Neural progenitor cell (in vitro differentiated cells): ENCODE measurements around the gene CTSC. TPM values are rescaled to one million over a fixed set of nuclear protein-coding genes. Genes with fewer than 3 reads are reported as not detected.

Source experiments
- DNase-seq: peaks from one replicate; pipeline ENCODE4 v3.0.0-alpha.2; 2016; ENCODE audit warnings: low spot score
- H2AFZ ChIP-seq: fragments of 200-600 bp; sonication (generic); replicated peaks from 2 replicates; pipeline ENCODE4 v1.6.1; 2016; ENCODE audit warnings: antibody characterized with exemption
- H3F3A ChIP-seq: fragments of 200-600 bp; sonication (generic); 2 replicates; pipeline ENCODE4 v1.6.1; 2016; ENCODE audit warnings: antibody characterized with exemption, low read depth
- H3K27ac ChIP-seq: fragments of 200-600 bp; sonication (generic); 2 replicates; pipeline ENCODE4 v1.5.1; 2016; ENCODE audit warnings: mild to moderate bottlenecking
- H3K27me3 ChIP-seq: fragments of 200-600 bp; sonication (generic); 2 replicates; pipeline ENCODE4 v1.6.1; 2016; ENCODE audit warnings: mild to moderate bottlenecking, moderate library complexity
- H3K36me3 ChIP-seq: fragments of 200-600 bp; sonication (generic); 2 replicates; pipeline ENCODE4 v1.5.1; 2016
- H3K4me1 ChIP-seq: fragments of 200-600 bp; sonication (generic); 2 replicates; pipeline ENCODE4 v1.6.1; 2016; ENCODE audit warnings: mixed run types
- H3K4me2 ChIP-seq: fragments of 200-600 bp; sonication (generic); 2 replicates; pipeline ENCODE4 v1.6.1; 2016
- H3K4me3 ChIP-seq: fragments of 200-600 bp; sonication (generic); 2 replicates; pipeline ENCODE4 v1.5.1; 2016
- H3K79me2 ChIP-seq: fragments of 200-600 bp; sonication (generic); 2 replicates; pipeline ENCODE4 v1.6.1; 2016; ENCODE audit warnings: low read depth
- H3K9ac ChIP-seq: fragments of 200-600 bp; sonication (generic); 2 replicates; pipeline ENCODE4 v1.6.1; 2016
- H3K9me3 ChIP-seq: fragments of 200-600 bp; sonication (generic); 2 replicates; pipeline ENCODE4 v1.5.1; 2016; ENCODE audit warnings: low read depth
- H4K20me1 ChIP-seq: fragments of 200-600 bp; sonication (generic); 2 replicates; pipeline ENCODE4 v1.6.1; 2016; ENCODE audit warnings: low read depth
- H3K27ac Mint-ChIP-seq: 3 replicates; pipeline ENCODE4 v1.8.0; 2021; ENCODE audit warnings: mixed read lengths
- H3K27me3 Mint-ChIP-seq: 2 replicates; pipeline ENCODE4 v1.8.0; 2022; ENCODE audit warnings: low read depth, mild to moderate bottlenecking, inconsistent platforms, moderate library complexity, mixed read lengths; ENCODE audit not compliant: insufficient read depth
- H3K36me3 Mint-ChIP-seq: 3 replicates; pipeline ENCODE4 v1.8.0; 2021; ENCODE audit warnings: mixed read lengths
- H3K4me1 Mint-ChIP-seq: 3 replicates; pipeline ENCODE4 v1.8.0; 2021; ENCODE audit warnings: mixed read lengths
- H3K4me3 Mint-ChIP-seq: 3 replicates; pipeline ENCODE4 v1.8.0; 2021; ENCODE audit warnings: mild to moderate bottlenecking, moderate library complexity, mixed read lengths
- H3K9me3 Mint-ChIP-seq: 3 replicates; pipeline ENCODE4 v1.8.0; 2020; ENCODE audit warnings: mixed read lengths
- EZH2 ChIP-seq: fragments of 200-600 bp; sonication (generic); IDR thresholded peaks from 2 replicates; pipeline ENCODE4 v1.6.1; 2017; ENCODE audit warnings: antibody characterized with exemption, mild to moderate bottlenecking, moderate library complexity
- EZH2phosphoT487 ChIP-seq: fragments of 200-600 bp; sonication (generic); IDR thresholded peaks from 2 replicates; pipeline ENCODE4 v1.6.1; 2017; ENCODE audit warnings: antibody characterized with exemption
- total RNA-seq: library from RNA; depleted of rRNA; stranded (reverse); fragments of >200 nt; gene quantifications from 2 replicates; pipeline ENCODE4 v1.2.3, GENCODE V29; 2015; ENCODE audit warnings: low replicate concordance
- TF ChIP-seq, protein P1 (sequence below): fragments of 200-600 bp; sonication (generic); IDR thresholded peaks from 2 replicates; pipeline ENCODE4 v1.5.1; 2017; ENCODE audit warnings: antibody characterized with exemption, mild to moderate bottlenecking

CTSC gene
- total RNA-seq, 1 donor from 2014 or later, result 96.4 TPM

DNA sequence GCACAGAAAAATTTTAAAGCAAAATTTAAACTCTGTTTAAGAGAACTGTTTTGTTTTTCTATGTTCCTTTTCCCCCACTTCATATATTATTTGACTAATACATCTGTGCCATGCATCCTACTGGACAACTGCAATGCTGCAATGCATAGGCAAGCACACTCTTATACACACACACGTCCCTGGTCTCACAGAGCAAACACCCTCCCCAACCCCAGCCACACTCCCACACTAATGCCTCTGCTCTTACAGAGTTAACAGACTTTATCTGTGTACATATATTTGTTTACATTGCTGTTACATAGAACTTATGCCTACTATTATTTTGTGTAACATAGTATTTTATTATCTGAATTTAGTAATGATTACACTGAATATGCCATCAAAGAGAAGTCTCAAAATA is 25.5 kb upstream of the CTSC start:
- H2AFZ ChIP-seq, result no peak overlapping the region
- Mint-ChIP-seq H3K9me3 (no peaks in the 10 kb centered on the region), H3K4me3 (no peak overlapping the region), H3K27ac (no peak overlapping the region), H3K27me3 (no peaks in the 10 kb centered on the region), H3K36me3 (no peaks in the 10 kb centered on the region), H3K4me1 (peaks cover 2% of the 10 kb centered on the region)
- H3K9ac ChIP-seq, result no peak overlapping the region
- H3K27ac ChIP-seq, result no peak overlapping the region
- no peak for DNase-seq
- H3K4me2 ChIP-seq, result no peak overlapping the region
- TF ChIP-seq, protein P1, sequence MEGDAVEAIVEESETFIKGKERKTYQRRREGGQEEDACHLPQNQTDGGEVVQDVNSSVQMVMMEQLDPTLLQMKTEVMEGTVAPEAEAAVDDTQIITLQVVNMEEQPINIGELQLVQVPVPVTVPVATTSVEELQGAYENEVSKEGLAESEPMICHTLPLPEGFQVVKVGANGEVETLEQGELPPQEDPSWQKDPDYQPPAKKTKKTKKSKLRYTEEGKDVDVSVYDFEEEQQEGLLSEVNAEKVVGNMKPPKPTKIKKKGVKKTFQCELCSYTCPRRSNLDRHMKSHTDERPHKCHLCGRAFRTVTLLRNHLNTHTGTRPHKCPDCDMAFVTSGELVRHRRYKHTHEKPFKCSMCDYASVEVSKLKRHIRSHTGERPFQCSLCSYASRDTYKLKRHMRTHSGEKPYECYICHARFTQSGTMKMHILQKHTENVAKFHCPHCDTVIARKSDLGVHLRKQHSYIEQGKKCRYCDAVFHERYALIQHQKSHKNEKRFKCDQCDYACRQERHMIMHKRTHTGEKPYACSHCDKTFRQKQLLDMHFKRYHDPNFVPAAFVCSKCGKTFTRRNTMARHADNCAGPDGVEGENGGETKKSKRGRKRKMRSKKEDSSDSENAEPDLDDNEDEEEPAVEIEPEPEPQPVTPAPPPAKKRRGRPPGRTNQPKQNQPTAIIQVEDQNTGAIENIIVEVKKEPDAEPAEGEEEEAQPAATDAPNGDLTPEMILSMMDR, result no peak
- TF ChIP-seq EZH2phosphoT487 (no peak), EZH2 (no peak)
- H4K20me1 ChIP-seq, result no peaks in the 10 kb centered on the region
- no peak overlapping the region for H3K4me3 ChIP-seq
- H3K4me1 ChIP-seq, result peaks cover 2% of the 10 kb centered on the region
- H3F3A ChIP-seq, result no peaks in the 10 kb centered on the region
- H3K9me3 ChIP-seq, result no peaks in the 10 kb centered on the region
- H3K27me3 ChIP-seq, result no peaks in the 10 kb centered on the region
- H3K36me3 ChIP-seq, result no peaks in the 10 kb centered on the region
- no peaks in the 10 kb centered on the region for H3K79me2 ChIP-seq

DNA sequence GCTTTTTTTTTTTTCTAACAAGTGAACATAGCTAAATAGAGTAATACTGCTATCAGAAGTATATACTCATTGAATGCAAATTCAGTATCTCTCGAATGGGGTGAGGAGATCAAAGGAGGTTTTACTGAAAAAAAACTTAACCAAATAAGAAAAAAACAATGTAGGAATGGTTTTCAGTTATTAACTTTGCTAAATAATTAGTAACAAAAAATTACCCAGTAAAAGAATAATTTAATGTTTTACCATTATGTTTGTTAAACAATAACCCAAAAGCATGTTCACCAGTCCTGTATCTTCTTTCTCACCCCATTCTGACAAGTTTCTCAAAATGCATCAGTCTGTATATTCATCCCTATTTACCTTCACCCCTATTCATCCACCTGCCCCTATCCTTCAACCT is 22.6 kb upstream of the CTSC start:
- Mint-ChIP-seq H3K4me1 (peaks cover 10% of the 10 kb centered on the region), H3K4me3 (no peak overlapping the region), H3K36me3 (no peaks in the 10 kb centered on the region), H3K27me3 (no peaks in the 10 kb centered on the region), H3K27ac (no peak overlapping the region), H3K9me3 (no peaks in the 10 kb centered on the region)
- Histone ChIP-seq H3F3A (no peaks in the 10 kb centered on the region), H3K36me3 (no peaks in the 10 kb centered on the region), H3K4me3 (no peak overlapping the region), H3K79me2 (no peaks in the 10 kb centered on the region), H4K20me1 (no peaks in the 10 kb centered on the region), H2AFZ (no peak overlapping the region), H3K4me2 (no peak overlapping the region), H3K4me1 (peaks cover 8% of the 10 kb centered on the region), H3K27me3 (no peaks in the 10 kb centered on the region), H3K9me3 (no peaks in the 10 kb centered on the region), H3K27ac (no peak overlapping the region), H3K9ac (no peak overlapping the region)
- DNase-seq, result no peak
- TF ChIP-seq EZH2phosphoT487, result no peak
- no peak for TF ChIP-seq EZH2
- TF ChIP-seq, protein P1, result no peak

DNA sequence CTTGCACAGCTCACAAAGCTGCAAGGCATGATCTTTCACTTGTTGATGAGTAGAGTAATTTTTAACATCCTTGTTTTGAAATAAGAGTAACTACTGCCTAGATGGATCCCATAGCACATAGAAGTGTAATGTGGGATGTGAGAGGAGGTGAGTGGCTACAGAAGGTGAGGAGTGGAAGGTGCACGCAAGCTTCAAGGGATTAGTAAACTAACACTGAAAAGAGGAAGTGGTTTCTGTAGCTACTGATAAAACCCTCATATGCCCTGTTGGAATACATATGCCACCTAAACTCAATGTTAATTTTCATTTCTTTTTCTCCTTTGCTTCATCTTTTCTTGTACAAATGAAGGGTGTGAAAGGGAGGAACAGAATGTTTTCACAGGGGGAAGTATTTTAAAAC is 22.0 kb upstream of the CTSC start:
- H3K27ac Mint-ChIP-seq, result no peak overlapping the region
- no peaks in the 10 kb centered on the region for H3K36me3 Mint-ChIP-seq
- H3K4me3 Mint-ChIP-seq, result no peak overlapping the region
- TF ChIP-seq EZH2, result no peak
- no peak for TF ChIP-seq EZH2phosphoT487
- TF ChIP-seq, protein P1, result no peak
- Histone ChIP-seq H3K4me2 (no peak overlapping the region), H2AFZ (no peak overlapping the region), H3K36me3 (no peaks in the 10 kb centered on the region), H3K27ac (no peak overlapping the region), H3F3A (no peaks in the 10 kb centered on the region), H3K27me3 (no peaks in the 10 kb centered on the region), H3K4me3 (no peak overlapping the region), H3K9me3 (no peaks in the 10 kb centered on the region), H4K20me1 (no peaks in the 10 kb centered on the region), H3K79me2 (no peaks in the 10 kb centered on the region), H3K9ac (no peak overlapping the region), H3K4me1 (peaks cover 8% of the 10 kb centered on the region)
- no peak for DNase-seq
- H3K9me3 Mint-ChIP-seq, result no peaks in the 10 kb centered on the region
- no peaks in the 10 kb centered on the region for H3K27me3 Mint-ChIP-seq
- peaks cover 10% of the 10 kb centered on the region for H3K4me1 Mint-ChIP-seq
